ENCODE measurements around the gene ZFPM1. TPM values are rescaled to one million over a fixed set of nuclear protein-coding genes. Genes with fewer than 3 reads are reported as not detected.
A peak's percentile ranks its signal among the peaks of the same experiment; 100 is the strongest.

ZFPM1 gene
- total RNA-seq, 4 donors from 2014 or later = 0.40 to 1.4 (median 0.59) TPM

GRCh38 chr16:88504489-88505404 lies 51.7 kb downstream of the ZFPM1 start:
- no peaks in the 10 kb centered on the region for H3K4me1 ChIP-seq
- TF ChIP-seq POLR2A (IDR thresholded peaks at IDR 0.05) (no peak), CTCF (IDR thresholded peaks at IDR 0.05) (no peak)
- H3K27ac ChIP-seq = no peak overlapping the region
- no peaks in the 10 kb centered on the region for H3K36me3 ChIP-seq
- H3K27me3 ChIP-seq = peaks cover 48% of the 10 kb centered on the region
- no peak for ATAC-seq
- WGBS, 2 donors (ENCODE audit: low coverage in 1 of 2) = no CpG with 5 or more reads among the region's 28 CpGs
- no peaks in the 10 kb centered on the region for H3K9me3 ChIP-seq
- H3K4me3 ChIP-seq = no peak overlapping the region

GRCh38 chr16:88505405-88506082 lies 52.5 kb downstream of the ZFPM1 start:
- 26% methylated on average over 7 of the region's 22 CpGs; no CpG with 5 or more reads in 1 of the 2 donors for WGBS, 2 donors (ENCODE audit: low coverage in 1 of 2)
- ATAC-seq = no peak

GRCh38 chr16:88506723-88507122 lies 53.6 kb downstream of the ZFPM1 start:
- WGBS, 2 donors (ENCODE audit: low coverage in 1 of 2) = 97% methylated on average over 7 to 10 of the region's 21 CpGs
- Histone ChIP-seq H3K27ac (no peak overlapping the region), H3K9me3 (no peaks in the 10 kb centered on the region), H3K27me3 (peaks cover 60% of the 10 kb centered on the region), H3K4me1 (no peaks in the 10 kb centered on the region), H3K36me3 (no peaks in the 10 kb centered on the region), H3K4me3 (no peak overlapping the region)
- no peak for TF ChIP-seq EP300 (IDR thresholded peaks at IDR 0.05)
- no peak for TF ChIP-seq POLR2AphosphoS5 (IDR thresholded peaks at IDR 0.05)
- TF ChIP-seq POLR2A (IDR thresholded peaks at IDR 0.05) = no peak
- TF ChIP-seq CTCF (IDR thresholded peaks at IDR 0.05) = no peak
- ATAC-seq = no peak

More at GRCh38 chr16:88505405-88506082, 52.5 kb downstream of the ZFPM1 start:
- Histone ChIP-seq H3K4me3 (no peak overlapping the region), H3K4me1 (no peaks in the 10 kb centered on the region), H3K9me3 (no peaks in the 10 kb centered on the region), H3K27me3 (peaks cover 49% of the 10 kb centered on the region), H3K36me3 (no peaks in the 10 kb centered on the region), H3K27ac (no peak overlapping the region)
- TF ChIP-seq CTCF (IDR thresholded peaks at IDR 0.05) (peak in 3 of 4 experiments; percentile 24 to 54 (median 26)), POLR2A (IDR thresholded peaks at IDR 0.05) (no peak)

- ATAC-seq = no peak
These were observed 54.2 kb downstream of the ZFPM1 start for GRCh38 chr16:88507231-88507743.

More at GRCh38 chr16:88507231-88507743, 54.2 kb downstream of the ZFPM1 start:
- Histone ChIP-seq H3K36me3 (no peaks in the 10 kb centered on the region), H3K9me3 (no peaks in the 10 kb centered on the region), H3K4me1 (no peaks in the 10 kb centered on the region), H3K27ac (no peak overlapping the region), H3K4me3 (no peak overlapping the region), H3K27me3 (peaks cover 62% of the 10 kb centered on the region)
- TF ChIP-seq CTCF (IDR thresholded peaks at IDR 0.05) (no peak), EP300 (IDR thresholded peaks at IDR 0.05) (no peak), POLR2AphosphoS5 (IDR thresholded peaks at IDR 0.05) (no peak), POLR2A (IDR thresholded peaks at IDR 0.05) (no peak)
- no CpG with 5 or more reads among the region's 9 CpGs for WGBS, 2 donors (ENCODE audit: low coverage in 1 of 2)
